Glomerular visceral epithelial cell (primary cell): ENCODE results near the gene BCAS3.

Experiments used
- DNase-seq: peaks from one replicate; pipeline ENCODE4 v3.0.0-alpha.2; 2016; ENCODE audit errors: extremely low spot score

BCAS3 gene

DNA sequence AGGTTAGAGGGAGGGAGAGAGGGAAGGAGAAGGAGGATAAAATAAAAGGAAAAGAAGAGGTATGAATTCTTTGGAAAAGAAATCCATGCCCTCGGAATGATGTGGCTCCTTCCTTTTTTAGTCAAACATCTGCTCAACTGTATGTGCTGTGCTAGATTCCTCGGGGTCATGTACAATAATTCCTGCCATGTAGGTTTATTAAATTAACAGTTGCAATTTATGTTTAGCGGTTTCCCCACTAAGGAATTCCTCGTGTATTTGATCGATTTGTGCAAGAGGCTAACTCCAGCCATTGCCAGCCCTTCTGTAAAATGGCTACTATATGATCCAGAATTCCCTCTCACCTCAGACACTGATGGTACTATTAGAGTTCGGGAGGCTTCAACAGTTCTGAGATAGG is 639.0 kb downstream of the BCAS3 start:
- DNase-seq, result no peak

DNA sequence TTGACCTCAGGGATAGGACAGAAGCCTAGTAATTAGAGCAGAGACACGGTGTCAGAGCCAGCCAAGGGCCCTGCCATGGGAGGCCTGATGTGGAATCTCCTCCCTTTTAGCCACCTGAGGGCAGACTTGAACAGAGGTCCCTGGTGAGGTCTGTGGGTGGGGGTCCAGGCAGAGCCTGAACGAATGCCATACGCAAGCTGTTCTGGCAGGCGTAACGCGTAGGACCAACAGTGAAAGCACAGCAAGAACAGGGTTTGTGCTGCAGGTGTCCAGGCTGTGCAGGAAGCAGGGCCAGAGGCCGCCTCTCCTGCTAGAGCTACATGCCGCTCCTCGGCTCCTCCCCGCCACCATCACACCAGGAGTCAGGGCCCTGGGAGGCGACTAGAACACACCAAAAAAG is 640.1 kb downstream of the BCAS3 start:
- no peak for DNase-seq

DNA sequence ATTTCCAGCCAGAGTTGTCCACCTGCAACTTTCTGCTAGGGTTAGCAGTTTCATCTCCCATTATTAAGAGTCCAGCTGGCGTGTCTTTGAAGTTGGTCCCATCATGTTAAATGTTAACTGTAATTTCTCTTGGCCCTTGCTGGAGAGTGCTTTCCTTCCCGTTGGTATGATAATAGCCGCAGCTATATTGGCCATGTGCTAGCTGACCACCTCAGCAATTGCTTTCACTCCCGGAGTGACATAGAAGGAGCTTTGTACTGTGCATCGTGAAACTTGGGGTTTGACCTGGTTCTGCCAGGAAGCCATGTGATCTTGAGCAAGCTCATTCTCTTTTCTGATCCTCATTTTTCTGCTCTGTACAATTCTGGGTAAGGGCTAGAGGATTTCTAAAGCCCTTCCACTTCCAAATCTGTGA is 641.0 kb downstream of the BCAS3 start:
- no peak for DNase-seq

DNA sequence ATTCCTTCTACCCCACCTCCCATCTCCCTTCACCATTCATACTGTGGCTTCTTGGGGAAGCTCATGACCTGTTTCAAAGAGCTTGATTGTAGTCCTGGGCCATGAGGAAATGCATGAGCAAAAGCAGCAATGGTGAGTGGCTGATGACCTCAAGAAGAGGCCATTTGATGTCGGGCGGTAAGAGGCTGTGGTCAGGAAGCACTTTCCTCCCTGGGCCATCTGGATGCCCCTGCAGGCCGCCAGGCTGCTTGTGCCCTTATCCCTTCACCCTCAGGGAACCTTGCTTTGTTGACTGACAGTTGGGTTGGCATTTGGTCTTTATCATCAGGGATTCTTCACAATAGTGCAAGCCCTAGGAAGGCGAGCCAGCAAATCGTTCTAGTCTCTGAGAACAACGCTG is 643.7 kb downstream of the BCAS3 start:
- DNase-seq, result no peak

DNA sequence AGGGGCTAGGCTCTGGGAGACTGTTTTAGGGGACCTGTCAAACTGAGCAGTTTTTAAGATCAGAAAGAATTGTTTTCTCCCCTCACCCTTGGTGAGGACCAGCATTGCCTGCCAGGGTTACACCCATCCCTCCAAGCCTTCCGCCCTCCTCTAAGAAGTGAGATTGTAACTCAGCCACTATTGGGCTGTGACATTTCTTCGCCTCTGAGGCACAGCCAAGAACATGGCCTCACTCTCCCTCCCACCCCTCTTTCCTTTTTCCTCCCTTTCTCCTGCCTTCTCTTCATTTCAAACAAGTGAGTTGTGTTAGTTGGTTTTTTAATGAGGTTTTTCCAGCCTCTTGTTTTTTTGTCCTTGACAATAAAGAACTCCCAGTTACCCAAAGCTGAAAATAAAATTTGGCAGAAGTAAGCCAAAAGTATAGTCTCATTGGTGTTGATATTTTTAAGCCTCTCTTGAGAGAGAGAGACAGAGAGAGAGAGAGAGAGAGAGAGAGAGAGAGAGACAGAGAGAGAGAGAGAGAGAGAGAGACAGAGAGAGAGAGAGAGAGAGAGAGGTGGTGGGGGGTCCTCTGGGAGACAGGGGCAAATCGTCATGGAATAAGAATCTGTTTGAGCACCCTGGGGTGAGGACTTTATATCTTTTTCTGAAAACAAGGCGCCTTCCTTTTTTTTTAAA is 644.8 kb downstream of the BCAS3 start:
- DNase-seq, result no peak

GRCh38 chr17:61323003-61323908 is 645.6 kb downstream of the BCAS3 start:
- no peak for DNase-seq

DNA sequence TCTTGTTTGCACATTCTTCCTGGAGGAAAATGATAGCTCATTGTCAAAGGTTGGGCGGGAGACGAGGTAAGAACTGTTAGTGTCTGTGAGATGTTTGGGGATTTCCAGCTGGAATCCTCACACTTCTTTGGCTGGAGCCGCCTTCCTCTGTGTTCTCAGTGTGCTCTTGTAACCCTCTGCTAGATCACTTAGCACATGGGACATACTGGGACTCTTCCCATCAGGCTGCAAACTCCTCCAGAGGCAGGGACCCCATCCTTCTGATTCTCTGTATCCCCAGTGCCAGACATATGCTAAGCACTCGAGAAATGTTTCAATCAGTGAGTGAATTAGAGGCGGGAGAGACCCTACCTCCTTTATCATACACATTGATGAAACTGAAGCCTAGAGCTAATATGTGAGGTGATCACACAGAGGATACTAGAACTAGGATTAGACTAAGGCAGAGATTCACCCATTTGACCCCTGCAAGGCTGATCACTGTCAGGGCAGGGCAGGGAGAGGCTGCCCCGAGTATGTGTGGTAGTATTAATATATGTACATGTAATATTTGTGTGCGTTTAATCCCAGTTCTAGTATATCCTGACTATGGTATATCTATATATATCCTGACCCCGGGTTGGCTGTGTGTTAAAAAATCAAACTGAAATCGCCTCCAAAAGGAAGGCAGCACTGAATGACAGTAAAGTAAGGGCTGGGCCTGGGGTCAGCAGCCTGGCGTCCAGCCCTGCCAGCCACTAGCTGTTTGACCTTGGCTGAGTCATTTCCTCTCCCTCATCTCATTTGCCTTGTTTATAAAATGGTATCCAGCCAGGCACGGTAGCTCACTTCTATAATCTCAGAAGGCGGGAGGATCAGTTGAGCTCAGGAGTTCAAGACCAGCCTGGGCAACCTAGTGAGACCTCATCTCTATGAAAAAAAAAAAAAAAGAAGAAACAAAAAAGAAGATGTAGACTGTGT is 646.5 kb downstream of the BCAS3 start:
- DNase-seq, result no peak

- DNase-seq, result no peak
These were observed 647.3 kb downstream of the BCAS3 start for GRCh38 chr17:61324950-61325349.

DNA sequence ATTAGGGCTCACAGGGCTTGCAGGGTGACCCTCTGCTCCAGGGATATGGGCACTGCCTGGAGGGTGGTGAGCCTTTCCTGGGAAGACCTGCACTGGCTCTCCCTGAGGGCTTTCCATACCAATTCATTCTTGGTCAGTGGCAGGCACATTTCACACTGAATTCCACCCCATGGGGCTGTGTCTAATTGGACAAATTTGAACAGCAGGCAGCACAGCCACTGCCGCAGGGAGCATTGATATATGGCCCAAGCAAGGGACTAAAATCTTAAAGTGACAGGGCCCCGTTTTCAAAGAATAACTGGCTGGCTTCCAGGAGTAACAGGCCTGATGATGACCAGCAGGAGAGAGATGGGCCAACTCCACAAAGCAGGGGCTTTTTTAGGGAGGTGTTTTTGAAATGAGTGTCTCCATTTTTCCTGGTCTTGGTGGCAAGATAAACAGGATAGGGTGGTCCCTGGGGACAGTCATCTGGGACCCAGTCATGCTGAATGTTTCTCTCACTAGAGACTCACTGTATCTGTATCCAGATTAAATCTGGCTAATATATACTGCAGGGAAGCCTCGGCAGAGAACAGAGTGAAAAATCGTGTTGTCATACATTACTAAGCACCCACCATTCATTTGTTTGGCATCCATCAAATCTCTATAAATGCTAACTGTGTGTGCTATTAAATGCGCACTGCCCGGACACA is 647.9 kb downstream of the BCAS3 start:
- no peak for DNase-seq

GRCh38 chr17:61326330-61326729 is 648.7 kb downstream of the BCAS3 start:
- DNase-seq, result no peak

- no peak for DNase-seq
These were observed 650.7 kb downstream of the BCAS3 start for GRCh38 chr17:61328351-61328750.

DNA sequence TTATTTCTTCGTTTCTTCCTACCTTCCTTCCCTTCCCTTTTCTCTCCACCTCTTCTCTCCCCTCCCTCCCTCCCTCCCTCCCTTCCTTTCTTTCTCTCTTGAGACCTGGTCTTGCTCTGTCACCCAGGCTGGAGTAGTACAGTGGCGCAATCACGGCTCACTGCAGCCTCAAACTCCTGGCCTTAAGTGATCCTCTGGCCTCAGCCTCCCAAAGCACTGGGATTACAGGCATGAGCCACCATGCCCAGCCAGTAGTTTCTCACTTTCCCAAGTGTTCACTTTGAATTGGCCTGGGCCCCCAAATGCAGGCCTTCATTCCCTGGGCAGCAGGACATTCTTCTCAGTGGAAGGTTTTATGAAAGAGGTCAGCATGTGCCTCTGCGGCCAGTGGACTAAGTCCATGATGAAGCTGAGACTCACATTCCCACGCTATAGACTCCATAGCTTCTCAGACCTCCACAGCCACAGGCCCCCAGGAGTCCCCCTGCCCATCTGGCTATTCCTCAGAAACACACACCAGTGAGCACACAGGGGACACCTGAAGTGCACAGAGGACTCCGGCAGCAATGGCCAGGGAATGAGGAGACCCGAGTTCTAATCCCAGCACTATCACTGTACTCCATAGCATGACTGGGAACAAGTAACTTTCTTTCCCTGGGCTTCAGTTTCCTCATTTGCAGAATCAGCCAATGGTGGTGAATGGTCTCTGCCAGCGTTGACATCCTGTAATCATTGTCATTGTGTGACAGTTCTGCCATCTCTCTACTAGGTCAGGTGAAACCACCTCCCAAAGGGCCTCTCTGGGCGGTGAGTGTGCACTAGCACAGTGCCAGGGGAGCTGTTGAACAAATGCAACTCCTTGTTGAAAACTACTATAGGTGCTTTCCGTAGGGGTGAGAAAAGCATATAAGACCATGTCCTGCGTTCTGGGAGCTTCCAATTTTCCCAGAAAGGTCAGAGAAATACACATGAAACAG is 652.8 kb downstream of the BCAS3 start:
- DNase-seq, result no peak

DNA sequence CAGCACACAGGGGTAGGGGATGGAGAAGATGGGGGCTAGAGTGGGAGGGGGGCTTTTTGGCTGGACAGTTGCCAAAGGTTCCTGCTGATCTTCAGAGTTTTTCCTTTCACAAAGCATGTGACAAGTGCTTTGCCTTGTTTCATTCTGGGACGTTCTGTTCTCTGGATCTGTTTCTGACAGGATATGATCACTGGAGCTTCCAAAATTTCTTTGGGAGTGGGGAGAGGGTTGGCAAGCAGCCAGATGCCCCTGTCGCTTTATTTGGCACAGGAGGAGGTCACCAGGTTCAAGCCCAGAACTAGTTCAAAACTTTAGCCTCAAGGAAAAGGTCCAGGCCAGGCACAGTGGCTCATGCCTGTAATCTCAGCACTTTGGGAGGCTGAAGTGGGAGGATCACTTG is 653.5 kb downstream of the BCAS3 start:
- DNase-seq, result no peak

DNA sequence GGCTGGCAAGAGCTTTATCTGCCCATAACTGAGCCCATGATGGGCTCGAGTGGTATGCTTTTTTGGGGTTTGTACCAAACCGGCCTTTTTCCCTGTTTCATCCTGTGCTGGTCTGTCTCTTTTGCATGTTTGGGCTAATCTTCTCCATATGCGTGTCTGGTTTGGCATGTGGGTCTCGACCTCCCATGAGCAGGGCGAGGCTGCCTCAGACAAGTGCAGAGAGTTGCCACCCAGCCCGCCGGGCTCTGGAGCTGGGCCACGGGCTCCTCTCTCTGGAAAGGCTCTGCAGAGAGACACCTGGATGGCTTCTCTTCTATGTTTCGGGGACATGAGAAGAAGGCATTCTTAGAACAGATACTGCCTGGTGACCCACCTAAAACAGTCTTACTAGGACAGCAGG is 654.2 kb downstream of the BCAS3 start:
- DNase-seq, result no peak

DNA sequence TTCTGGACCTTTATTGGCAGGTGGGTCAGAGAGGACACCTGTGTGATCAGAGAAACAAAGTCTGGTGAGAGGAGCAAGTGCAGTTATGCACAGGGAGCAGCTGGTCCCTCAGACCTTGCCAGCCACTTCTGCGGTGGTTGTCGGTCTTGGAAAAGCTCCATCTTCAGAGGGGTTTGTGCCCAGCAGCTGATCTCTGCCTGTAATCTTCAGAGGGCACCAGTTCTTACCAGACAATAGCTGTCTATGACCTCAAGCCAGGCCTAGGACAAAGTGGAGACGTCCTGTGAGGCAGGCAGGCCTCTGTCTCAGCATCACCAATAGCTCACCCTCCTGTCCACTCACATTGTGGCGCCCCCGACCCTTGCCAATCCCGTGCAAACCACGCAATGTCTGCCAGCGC is 655.5 kb downstream of the BCAS3 start:
- no peak for DNase-seq

- no peak for DNase-seq
These were observed 657.0 kb downstream of the BCAS3 start for GRCh38 chr17:61334673-61335072.

- no peak for DNase-seq
These were observed 657.6 kb downstream of the BCAS3 start for GRCh38 chr17:61335105-61335844.

- DNase-seq, result no peak
These were observed 658.4 kb downstream of the BCAS3 start for GRCh38 chr17:61335845-61336655.

DNA sequence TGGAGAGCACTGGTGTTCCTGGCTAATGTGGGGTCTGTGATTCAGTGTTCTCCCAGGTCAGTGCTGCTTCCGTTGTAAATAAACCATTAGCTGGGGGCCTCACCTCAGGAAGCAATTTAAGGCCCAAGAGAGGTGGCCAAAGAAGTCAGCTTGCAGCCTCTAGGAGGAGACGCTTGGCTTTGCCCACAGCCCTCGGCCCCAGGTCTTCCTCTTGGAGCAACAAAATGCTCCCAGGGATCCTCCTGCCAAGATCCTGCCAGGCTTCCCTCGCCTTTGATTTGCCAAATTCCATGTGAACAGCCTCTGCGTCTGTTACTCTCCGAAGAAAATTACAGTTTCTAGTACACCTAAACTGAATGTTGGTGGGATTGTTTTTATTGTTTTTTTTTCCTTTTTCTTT is 659.6 kb downstream of the BCAS3 start:
- DNase-seq, result no peak
